ENCODE results near the gene SH2B2.

The SH2B2 gene

DNA sequence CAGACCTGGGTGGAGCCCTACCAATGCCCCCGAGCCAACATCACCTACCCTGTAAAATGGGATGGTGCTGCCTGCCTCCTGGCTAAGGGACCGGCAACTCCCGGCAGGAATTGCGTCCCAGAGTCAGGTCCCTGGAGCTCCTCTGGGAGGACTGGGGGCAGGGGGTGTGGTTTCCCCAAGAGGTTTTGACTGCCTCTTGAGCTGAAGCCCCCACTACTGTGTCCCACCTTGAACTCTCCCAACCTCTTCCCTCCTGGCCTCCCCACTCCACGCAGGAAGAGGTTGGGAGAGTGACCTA, 1.3 kb downstream of the SH2B2 start:
- peak overlapping the region; percentile 58 for H3K4me3 ChIP-seq (ENCODE audit: low read length)
- DNase-seq (ENCODE audit: low read depth): no peak
- TF ChIP-seq, protein P1, sequence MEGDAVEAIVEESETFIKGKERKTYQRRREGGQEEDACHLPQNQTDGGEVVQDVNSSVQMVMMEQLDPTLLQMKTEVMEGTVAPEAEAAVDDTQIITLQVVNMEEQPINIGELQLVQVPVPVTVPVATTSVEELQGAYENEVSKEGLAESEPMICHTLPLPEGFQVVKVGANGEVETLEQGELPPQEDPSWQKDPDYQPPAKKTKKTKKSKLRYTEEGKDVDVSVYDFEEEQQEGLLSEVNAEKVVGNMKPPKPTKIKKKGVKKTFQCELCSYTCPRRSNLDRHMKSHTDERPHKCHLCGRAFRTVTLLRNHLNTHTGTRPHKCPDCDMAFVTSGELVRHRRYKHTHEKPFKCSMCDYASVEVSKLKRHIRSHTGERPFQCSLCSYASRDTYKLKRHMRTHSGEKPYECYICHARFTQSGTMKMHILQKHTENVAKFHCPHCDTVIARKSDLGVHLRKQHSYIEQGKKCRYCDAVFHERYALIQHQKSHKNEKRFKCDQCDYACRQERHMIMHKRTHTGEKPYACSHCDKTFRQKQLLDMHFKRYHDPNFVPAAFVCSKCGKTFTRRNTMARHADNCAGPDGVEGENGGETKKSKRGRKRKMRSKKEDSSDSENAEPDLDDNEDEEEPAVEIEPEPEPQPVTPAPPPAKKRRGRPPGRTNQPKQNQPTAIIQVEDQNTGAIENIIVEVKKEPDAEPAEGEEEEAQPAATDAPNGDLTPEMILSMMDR (conservative IDR thresholded peaks at IDR 0.05; ENCODE audit: low read depth, low read length): no peak

DNA sequence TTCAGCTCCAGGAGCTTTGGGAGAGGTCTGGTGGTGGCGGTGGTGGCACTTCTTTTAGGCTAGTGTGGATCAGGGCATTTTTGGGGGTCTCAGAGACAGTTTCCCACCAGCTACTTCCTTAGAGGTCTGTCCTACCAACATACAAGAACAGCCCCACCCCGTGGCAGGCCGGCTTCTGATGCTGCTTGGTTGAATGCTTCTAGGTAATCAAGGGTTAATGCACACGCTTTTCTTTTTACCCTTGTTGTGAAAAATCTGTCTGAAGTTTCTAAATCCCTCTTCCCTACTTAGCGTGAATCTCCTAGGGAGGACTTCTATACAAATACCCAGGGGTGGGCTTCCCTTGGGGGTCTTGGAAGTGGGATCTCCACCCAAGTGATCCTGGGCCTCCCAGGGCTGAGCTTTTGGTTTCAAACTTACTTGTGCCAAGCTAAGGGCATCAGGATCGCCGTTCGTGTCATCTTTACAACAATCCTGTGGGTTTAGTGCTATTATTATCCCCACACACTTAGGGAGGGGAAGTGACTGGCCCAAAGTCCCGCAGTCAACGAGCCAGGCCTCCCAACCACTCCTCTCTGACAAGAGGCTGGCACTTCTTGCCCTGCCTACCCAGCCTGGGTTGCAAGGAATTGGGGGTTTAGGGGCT, 1.7 kb downstream of the SH2B2 start:
- DNase-seq (ENCODE audit: low read depth): no peak
- TF ChIP-seq, protein P1 (conservative IDR thresholded peaks at IDR 0.05; ENCODE audit: low read depth, low read length): peak; percentile 28
- H3K4me3 ChIP-seq (ENCODE audit: low read length): no peak overlapping the region

DNA sequence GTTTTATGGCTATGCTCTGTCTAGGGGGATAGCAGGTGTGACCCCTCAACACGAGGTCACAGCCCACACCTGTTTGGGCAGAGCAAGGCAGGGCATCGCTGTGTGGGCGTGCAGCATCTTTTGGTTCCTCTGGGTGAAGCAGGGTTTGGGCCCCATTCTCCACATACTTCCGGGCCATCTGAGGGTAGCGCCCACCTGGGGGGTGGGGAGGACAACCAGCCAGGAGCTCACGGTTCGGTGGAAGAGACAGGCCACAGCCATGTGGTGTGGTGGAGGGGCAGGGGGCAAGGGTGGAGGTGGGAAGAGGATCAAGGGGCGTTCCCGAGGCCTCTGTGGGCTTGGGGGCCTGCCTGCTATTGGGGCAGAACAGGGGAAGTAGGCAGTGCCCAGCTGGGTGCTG, 2.4 kb downstream of the SH2B2 start:
- H3K4me3 ChIP-seq (ENCODE audit: low read length): no peak overlapping the region
- TF ChIP-seq, protein P1 (conservative IDR thresholded peaks at IDR 0.05; ENCODE audit: low read depth, low read length): no peak
- DNase-seq (ENCODE audit: low read depth): no peak

DNA sequence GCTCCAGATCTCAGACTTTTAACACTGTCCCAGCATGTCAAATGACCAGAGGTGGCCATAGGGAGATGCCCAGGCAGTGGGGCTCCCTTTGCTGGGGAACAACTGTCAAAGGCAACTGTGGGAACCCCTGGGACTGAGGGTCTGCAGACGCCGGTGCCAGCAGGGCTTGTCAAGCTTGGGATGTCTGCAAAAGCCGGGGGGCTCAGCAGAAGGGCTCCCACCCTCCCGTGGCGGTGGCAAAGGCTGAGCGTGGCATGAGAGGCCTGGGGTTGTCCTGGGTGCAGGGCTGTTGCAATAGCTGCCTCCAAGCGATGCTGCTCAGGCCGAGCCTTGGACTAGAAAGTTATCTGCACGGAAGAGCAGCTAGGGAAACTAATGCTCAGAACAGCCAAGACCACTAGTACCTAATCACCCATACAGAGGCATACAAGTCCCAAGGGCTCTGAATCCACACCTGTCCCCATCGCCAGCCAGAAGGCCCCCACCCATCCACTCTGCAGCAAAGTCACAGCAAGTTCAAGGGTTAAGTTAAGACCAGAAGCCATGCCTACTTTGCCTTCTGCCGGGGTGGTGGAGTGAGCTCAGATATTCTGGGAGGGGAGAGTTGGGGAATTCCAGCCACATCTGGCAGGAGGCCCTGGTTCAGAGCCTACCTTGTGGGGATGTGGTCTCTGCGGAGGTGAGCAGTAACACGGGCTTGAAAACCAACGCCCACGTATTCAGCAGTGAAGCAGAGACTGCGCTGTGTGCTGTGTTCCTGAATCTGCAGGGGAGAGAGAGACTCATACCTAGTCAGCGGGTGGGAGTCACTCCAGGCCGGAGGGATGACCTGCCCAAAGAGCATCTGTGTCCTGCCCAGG, 4.6 kb downstream of the SH2B2 start:
- DNase-seq (ENCODE audit: low read depth): no peak
- TF ChIP-seq, protein P1 (conservative IDR thresholded peaks at IDR 0.05; ENCODE audit: low read depth, low read length): no peak
- no peak overlapping the region for H3K4me3 ChIP-seq (ENCODE audit: low read length)

DNA sequence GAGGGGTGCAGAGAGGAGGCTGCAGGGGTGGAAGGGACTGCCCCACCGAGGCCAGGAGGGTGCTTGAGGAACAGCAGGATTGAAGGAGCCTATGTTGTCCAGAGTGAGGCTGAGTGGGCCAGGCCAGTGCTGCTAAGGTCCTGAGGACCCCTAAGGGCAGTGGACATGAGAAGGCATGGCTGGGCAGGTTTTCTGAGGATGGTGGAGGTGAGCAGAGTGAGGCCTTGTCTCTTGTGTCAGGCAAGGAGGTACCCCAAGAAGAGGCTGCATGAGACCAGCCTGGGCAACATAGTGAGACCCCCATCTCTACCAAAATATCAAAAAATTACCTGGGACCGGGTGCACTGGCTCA, 5.2 kb downstream of the SH2B2 start:
- TF ChIP-seq, protein P1 (conservative IDR thresholded peaks at IDR 0.05; ENCODE audit: low read depth, low read length): no peak
- no peak overlapping the region for H3K4me3 ChIP-seq (ENCODE audit: low read length)
- no peak for DNase-seq (ENCODE audit: low read depth)

DNA sequence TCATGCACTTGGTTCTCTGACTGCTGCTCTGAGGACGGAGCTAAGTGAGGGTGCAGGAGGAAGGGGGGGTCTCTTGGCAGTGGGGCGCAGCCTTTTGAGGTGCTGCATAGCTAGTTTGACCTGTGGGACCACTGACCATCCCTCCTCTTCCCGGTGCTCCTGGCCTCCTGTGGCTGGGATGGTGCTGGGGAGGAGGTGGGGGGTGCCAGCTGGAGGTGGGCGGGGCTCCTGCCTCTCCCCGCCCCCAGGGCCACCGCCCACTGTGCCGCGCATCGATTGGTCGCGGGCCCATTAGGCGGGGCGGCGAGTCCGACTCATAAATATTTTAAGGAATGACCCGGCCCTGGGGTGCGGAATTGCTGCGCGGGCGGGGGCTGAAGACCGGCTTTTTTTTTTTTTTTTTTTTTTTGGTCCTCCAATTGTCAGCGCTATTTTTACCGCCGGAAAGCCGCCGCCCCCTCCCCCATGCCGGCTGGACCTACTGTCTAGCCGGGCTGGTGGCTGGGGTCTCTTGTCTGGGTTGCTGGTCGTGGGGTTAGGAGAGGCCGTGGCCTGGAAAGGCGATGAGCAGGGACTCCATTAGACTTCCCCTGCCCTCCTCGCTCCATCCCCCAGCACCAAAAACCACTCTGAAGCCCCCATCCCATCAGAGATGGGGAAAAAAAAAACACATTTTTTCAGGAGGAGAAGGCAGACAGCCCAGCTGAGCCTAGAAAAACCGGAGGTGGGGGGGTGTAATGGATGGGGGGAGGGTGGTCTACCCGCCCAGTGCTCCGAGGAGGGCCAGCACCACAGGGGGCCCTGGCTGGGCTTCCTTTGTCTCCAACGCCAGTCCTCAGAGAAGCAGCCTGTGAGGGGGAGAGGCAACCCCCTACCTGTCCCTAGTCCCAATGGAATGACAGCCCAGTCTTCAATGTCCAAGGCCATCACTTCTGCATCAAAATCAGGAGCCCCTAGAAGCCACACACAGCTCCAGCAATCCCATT, 6.4 kb downstream of the SH2B2 start:
- DNase-seq (ENCODE audit: low read depth): no peak
- H3K4me3 ChIP-seq (ENCODE audit: low read length): no peak overlapping the region
- TF ChIP-seq, protein P1 (conservative IDR thresholded peaks at IDR 0.05; ENCODE audit: low read depth, low read length): no peak

All from retinal pigment epithelial cell (primary cell).